Spleen (tissue), 7 donors: ENCODE results near the gene WNK2.

Experiments
- POLR2A ChIP-seq, 3 donors: fragments of 450-650 bp; IDR thresholded peaks; one replicate each; pipeline ENCODE4 v1.5.1; 2017; ENCODE audit warnings: antibody characterized with exemption in 3 of 3, mild to moderate bottlenecking in 1 of 3
- TF ChIP-seq, protein P1 (sequence below), 11 experiments: fragments of 200-600 bp in 7 of 11; fragments of 450-650 bp in 4 of 11; sonication (generic) in 4 of 11; IDR thresholded peaks in 8 of 11; conservative IDR thresholded peaks in 3 of 11; 1 replicate in 7 of 11; 2 replicates in 4 of 11; pipeline versions ENCODE4 v1.4.0 to v1.8.0; 2016 to 2021; ENCODE audit warnings: antibody characterized with exemption in 11 of 11, inconsistent platforms in 4 of 11, mild to moderate bottlenecking in 1 of 11
- donor health status: DM: no; HTN: no; CAD: no; lungs with moderate emphysema.
- donor health status: DM: no; HTN: no; CAD: no.
- donor health status: DM: no; HTN: no; CAD: no.

DNA sequence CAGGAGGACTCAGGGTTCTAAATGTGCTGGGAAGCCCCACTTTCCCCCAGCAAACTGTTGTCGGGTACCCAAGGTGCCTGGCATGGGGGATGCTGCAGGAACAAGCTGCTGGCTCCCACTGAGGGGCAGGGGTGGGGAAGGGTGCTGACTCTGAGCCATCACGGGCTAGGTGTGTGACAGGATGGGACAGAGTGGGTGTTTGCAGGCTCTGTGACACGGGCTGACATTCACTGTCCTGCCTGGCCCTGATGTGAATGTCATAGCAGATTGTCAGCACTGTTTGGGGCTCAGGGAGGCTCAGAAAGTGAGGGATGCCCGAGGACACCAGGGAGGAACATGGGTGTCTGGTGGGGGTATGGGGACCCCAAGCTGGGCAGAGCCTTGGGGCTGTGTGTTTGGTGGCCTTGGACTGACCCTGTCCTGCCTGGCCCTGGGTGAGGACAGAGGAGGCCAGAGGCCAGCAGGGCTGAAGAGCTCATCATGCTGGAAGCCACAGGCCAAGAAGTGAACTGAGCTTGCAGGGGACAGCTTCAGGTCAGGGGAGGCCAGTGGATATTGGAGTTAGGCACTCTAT, 20.6 kb downstream of the WNK2 start:
- no peak for TF ChIP-seq POLR2A (IDR thresholded peaks at IDR 0.05)
- TF ChIP-seq, protein P1, sequence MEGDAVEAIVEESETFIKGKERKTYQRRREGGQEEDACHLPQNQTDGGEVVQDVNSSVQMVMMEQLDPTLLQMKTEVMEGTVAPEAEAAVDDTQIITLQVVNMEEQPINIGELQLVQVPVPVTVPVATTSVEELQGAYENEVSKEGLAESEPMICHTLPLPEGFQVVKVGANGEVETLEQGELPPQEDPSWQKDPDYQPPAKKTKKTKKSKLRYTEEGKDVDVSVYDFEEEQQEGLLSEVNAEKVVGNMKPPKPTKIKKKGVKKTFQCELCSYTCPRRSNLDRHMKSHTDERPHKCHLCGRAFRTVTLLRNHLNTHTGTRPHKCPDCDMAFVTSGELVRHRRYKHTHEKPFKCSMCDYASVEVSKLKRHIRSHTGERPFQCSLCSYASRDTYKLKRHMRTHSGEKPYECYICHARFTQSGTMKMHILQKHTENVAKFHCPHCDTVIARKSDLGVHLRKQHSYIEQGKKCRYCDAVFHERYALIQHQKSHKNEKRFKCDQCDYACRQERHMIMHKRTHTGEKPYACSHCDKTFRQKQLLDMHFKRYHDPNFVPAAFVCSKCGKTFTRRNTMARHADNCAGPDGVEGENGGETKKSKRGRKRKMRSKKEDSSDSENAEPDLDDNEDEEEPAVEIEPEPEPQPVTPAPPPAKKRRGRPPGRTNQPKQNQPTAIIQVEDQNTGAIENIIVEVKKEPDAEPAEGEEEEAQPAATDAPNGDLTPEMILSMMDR (IDR thresholded peaks at IDR 0.05 in 8 of 11, conservative IDR thresholded peaks at IDR 0.05 in 3 of 11), result no peak
